IMR-90 (cell line): ENCODE measurements around the gene TXNDC8.

Experiments
- MAFK ChIP-seq: IDR thresholded peaks from 2 replicates; pipeline ENCODE4 v1.6.1; 2012; ENCODE audit warnings: low read depth, low read length, improper control_type of control experiment
- MXI1 ChIP-seq: IDR thresholded peaks from 2 replicates; pipeline ENCODE4 v1.6.1; 2012; ENCODE audit warnings: low read depth, mild to moderate bottlenecking, low read length, moderate library complexity, borderline replicate concordance
- POLR2A ChIP-seq: IDR thresholded peaks from 2 replicates; pipeline ENCODE4 v1.6.1; 2012; ENCODE audit warnings: mild to moderate bottlenecking, low read depth, low read length
- RAD21 ChIP-seq: IDR thresholded peaks from 2 replicates; pipeline ENCODE4 v1.6.1; 2012; ENCODE audit warnings: low read length, improper control_type of control experiment
- RFX5 ChIP-seq: IDR thresholded peaks from 2 replicates; pipeline ENCODE4 v1.8.0; 2012; ENCODE audit warnings: low read depth, mild to moderate bottlenecking, low read length, moderate library complexity
- TF ChIP-seq, protein P1 (sequence below): conservative IDR thresholded peaks from 2 replicates; pipeline ENCODE4 v1.5.1; 2012; ENCODE audit warnings: mild to moderate bottlenecking, low read depth, low read length, improper control_type of control experiment
- TF ChIP-seq, protein P2 (sequence below): fragments of 150-350 bp; IDR thresholded peaks from 2 replicates; pipeline ENCODE4 v1.6.1; 2016; ENCODE audit warnings: low read depth, mild to moderate bottlenecking, low read length, moderate library complexity, borderline replicate concordance

GRCh38 chr9:110288503-110288902 is 49.2 kb downstream of the TXNDC8 start:
- TF ChIP-seq RAD21 (no peak), MAFK (no peak), POLR2A (no peak), RFX5 (no peak), MXI1 (no peak)
- TF ChIP-seq, protein P1, sequence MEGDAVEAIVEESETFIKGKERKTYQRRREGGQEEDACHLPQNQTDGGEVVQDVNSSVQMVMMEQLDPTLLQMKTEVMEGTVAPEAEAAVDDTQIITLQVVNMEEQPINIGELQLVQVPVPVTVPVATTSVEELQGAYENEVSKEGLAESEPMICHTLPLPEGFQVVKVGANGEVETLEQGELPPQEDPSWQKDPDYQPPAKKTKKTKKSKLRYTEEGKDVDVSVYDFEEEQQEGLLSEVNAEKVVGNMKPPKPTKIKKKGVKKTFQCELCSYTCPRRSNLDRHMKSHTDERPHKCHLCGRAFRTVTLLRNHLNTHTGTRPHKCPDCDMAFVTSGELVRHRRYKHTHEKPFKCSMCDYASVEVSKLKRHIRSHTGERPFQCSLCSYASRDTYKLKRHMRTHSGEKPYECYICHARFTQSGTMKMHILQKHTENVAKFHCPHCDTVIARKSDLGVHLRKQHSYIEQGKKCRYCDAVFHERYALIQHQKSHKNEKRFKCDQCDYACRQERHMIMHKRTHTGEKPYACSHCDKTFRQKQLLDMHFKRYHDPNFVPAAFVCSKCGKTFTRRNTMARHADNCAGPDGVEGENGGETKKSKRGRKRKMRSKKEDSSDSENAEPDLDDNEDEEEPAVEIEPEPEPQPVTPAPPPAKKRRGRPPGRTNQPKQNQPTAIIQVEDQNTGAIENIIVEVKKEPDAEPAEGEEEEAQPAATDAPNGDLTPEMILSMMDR, result no peak
- TF ChIP-seq, protein P2, sequence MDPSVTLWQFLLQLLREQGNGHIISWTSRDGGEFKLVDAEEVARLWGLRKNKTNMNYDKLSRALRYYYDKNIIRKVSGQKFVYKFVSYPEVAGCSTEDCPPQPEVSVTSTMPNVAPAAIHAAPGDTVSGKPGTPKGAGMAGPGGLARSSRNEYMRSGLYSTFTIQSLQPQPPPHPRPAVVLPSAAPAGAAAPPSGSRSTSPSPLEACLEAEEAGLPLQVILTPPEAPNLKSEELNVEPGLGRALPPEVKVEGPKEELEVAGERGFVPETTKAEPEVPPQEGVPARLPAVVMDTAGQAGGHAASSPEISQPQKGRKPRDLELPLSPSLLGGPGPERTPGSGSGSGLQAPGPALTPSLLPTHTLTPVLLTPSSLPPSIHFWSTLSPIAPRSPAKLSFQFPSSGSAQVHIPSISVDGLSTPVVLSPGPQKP, result no peak
